Mammary epithelial cell (primary cell): ENCODE measurements around the gene ABR.

Experiments
- EZH2 ChIP-seq: IDR thresholded peaks from 2 replicates; pipeline ENCODE4 v1.6.1; 2012; ENCODE audit warnings: low read length, inconsistent platforms, borderline replicate concordance
- TF ChIP-seq, protein P1 (sequence below), 2 donors: IDR thresholded peaks in 1 of 2; conservative IDR thresholded peaks in 1 of 2; 2 replicates each; pipeline ENCODE4 v1.5.1; 2011 to 2012; ENCODE audit warnings: inconsistent platforms in 2 of 2, low read length in 2 of 2, mild to moderate bottlenecking in 2 of 2, control low read depth in 1 of 2, low read depth in 1 of 2; ENCODE audit not compliant: insufficient read depth in 1 of 2; ENCODE audit errors: extremely low read depth in 1 of 2

DNA sequence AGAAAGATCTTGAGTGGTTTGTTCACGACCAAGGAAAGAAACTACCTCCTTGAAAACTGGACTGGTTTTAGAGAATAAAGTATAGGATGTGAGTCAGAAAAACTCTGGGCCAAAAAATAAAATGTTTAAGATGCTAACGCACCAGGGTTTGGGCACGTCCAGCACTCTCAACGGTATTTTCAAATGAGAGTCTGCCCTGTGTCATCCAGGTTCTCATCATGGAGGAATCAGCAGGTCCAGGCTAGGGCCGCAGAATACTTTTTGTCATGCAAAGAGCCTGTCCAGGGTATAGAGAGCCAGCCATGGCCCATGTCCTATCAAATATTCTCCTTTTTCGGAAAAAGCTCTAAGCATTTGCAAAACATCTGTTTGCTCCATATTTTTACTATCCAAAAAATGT is 202.6 kb downstream of the ABR start:
- TF ChIP-seq, protein P1, sequence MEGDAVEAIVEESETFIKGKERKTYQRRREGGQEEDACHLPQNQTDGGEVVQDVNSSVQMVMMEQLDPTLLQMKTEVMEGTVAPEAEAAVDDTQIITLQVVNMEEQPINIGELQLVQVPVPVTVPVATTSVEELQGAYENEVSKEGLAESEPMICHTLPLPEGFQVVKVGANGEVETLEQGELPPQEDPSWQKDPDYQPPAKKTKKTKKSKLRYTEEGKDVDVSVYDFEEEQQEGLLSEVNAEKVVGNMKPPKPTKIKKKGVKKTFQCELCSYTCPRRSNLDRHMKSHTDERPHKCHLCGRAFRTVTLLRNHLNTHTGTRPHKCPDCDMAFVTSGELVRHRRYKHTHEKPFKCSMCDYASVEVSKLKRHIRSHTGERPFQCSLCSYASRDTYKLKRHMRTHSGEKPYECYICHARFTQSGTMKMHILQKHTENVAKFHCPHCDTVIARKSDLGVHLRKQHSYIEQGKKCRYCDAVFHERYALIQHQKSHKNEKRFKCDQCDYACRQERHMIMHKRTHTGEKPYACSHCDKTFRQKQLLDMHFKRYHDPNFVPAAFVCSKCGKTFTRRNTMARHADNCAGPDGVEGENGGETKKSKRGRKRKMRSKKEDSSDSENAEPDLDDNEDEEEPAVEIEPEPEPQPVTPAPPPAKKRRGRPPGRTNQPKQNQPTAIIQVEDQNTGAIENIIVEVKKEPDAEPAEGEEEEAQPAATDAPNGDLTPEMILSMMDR (conservative IDR thresholded peaks at IDR 0.05 in 1 of 2, IDR thresholded peaks at IDR 0.05 in 1 of 2; ENCODE audit: extremely low read depth in 1 of 2, insufficient read depth in 1 of 2, low read depth in 1 of 2, low read length in 2 of 2) = no peak
- no peak for TF ChIP-seq EZH2
